HEK293T (cell line): Measurements from ENCODE around the gene DCXR.

Source experiments
- BHLHE40 ChIP-seq: fragments of 450-650 bp; IDR thresholded peaks from 2 replicates; pipeline ENCODE4 v1.6.1; 2016; ENCODE audit warnings: mild to moderate bottlenecking, moderate library complexity, borderline replicate concordance
- ELF4 ChIP-seq: fragments of 450-650 bp; IDR thresholded peaks from 2 replicates; pipeline ENCODE4 v1.6.1; 2017; ENCODE audit warnings: antibody characterized with exemption
- FOXK2 ChIP-seq: fragments of 450-650 bp; IDR thresholded peaks from 2 replicates; pipeline ENCODE4 v1.6.1; 2016; ENCODE audit warnings: mild to moderate bottlenecking
- FOXM1 ChIP-seq: fragments of 450-650 bp; IDR thresholded peaks from 2 replicates; pipeline ENCODE4 v1.6.1; 2017; ENCODE audit warnings: mild to moderate bottlenecking, borderline replicate concordance
- L3MBTL2 ChIP-seq: fragments of 450-650 bp; conservative IDR thresholded peaks from 2 replicates; pipeline ENCODE4 v1.6.1; 2016; ENCODE audit warnings: mild to moderate bottlenecking
- PKNOX1 ChIP-seq: fragments of 450-650 bp; IDR thresholded peaks from 2 replicates; pipeline ENCODE4 v1.6.1; 2016
- SP1 ChIP-seq: fragments of 450-650 bp; IDR thresholded peaks from 2 replicates; pipeline ENCODE4 v1.6.1; 2017

- TF ChIP-seq FOXM1, result no peak
- TF ChIP-seq PKNOX1, result no peak
- TF ChIP-seq SP1, result no peak
- no peak for TF ChIP-seq BHLHE40
- TF ChIP-seq ELF4, result no peak
- no peak for TF ChIP-seq L3MBTL2
- no peak for TF ChIP-seq FOXK2
Measured at GRCh38 chr17:82008258-82008940, 29.1 kb downstream of the DCXR start.
